Natural killer cell (primary cell): ENCODE measurements around the gene LIN28B. TPM values are rescaled to one million over a fixed set of nuclear protein-coding genes. Genes with fewer than 3 reads are reported as not detected.

ENCODE experiments used
- ATAC-seq, 3 donors: fragments of 150-1000 bp in 2 of 3; fragments of 200-7000 bp in 1 of 3; cut with Tn5 transposase; 1 replicate in 1 of 3; 2 replicates in 2 of 3; pipeline ENCODE4 v1.10.0; 2021; ENCODE audit warnings: mild to moderate bottlenecking in 2 of 3, moderate library complexity in 2 of 3
- DNase-seq, 2 donors: peaks; one replicate each; pipeline versions ENCODE4 v3.0.0 to v3.0.0-alpha.2; 2013 to 2021; ENCODE audit warnings: mixed read lengths in 1 of 2
- H3K27ac ChIP-seq: one replicate; pipeline ENCODE4 v1.5.1; 2013; ENCODE audit warnings: mild to moderate bottlenecking, low read length
- H3K27me3 ChIP-seq: one replicate; pipeline ENCODE4 v1.6.1; 2013; ENCODE audit warnings: low read length; ENCODE audit not compliant: control insufficient read depth, insufficient read depth
- H3K36me3 ChIP-seq: one replicate; pipeline ENCODE4 v1.6.1; 2013; ENCODE audit warnings: low read length; ENCODE audit not compliant: control insufficient read depth, insufficient read depth
- H3K4me1 ChIP-seq: one replicate; pipeline ENCODE4 v1.6.1; 2013; ENCODE audit warnings: low read length; ENCODE audit not compliant: control insufficient read depth, insufficient read depth
- H3K4me3 ChIP-seq: one replicate; pipeline ENCODE4 v1.5.1; 2013; ENCODE audit warnings: low read length
- H3K9me3 ChIP-seq: one replicate; pipeline ENCODE4 v1.6.1; 2013; ENCODE audit warnings: low read length; ENCODE audit not compliant: control insufficient read depth, insufficient read depth
- H3K27ac Mint-ChIP-seq, 2 donors: one replicate each; pipeline ENCODE4 v1.8.0; 2022; ENCODE audit warnings: mild to moderate bottlenecking in 2 of 2, mixed read lengths in 2 of 2, moderate library complexity in 1 of 2
- H3K27me3 Mint-ChIP-seq, 2 donors: one replicate each; pipeline ENCODE4 v1.8.0; 2022; ENCODE audit warnings: low read depth in 2 of 2, mixed read lengths in 2 of 2
- H3K36me3 Mint-ChIP-seq: one replicate; pipeline ENCODE4 v1.8.0; 2022; ENCODE audit warnings: mixed read lengths
- H3K4me1 Mint-ChIP-seq, 2 donors: one replicate each; pipeline ENCODE4 v1.8.0; 2022; ENCODE audit warnings: mixed read lengths in 2 of 2
- H3K4me3 Mint-ChIP-seq: one replicate; pipeline ENCODE4 v1.8.0; 2022; ENCODE audit warnings: mild to moderate bottlenecking, moderate library complexity, mixed read lengths
- H3K9me3 Mint-ChIP-seq, 2 donors: one replicate each; pipeline ENCODE4 v1.8.0; 2022; ENCODE audit warnings: mixed read lengths in 2 of 2
- CTCF ChIP-seq: fragments of 200-600 bp; IDR thresholded peaks from one replicate; pipeline ENCODE4 v1.8.0; 2022; ENCODE audit warnings: antibody characterized with exemption
- WGBS: methylation state at CpG from one replicate; pipeline ENCODE4 v1.1.7; 2013; ENCODE audit warnings: missing lambda C conversion rate; ENCODE audit not compliant: insufficient coverage; 5-methylcytosine and 5-hydroxymethylcytosine counted together
- intact Hi-C: fragments of 100-400 bp; cut with micrococcal nuclease; formaldehyde crosslinking; loops from one replicate; pipeline ENCODE4 v1.14.2; 2022
- total RNA-seq, 4 donors: library from RNA; stranded (reverse); fragments of 120-200 nt in 1 of 4; gene quantifications; one replicate each; pipeline versions ENCODE4 v1.2.3 to v1.2.4, GENCODE V29; 2013 to 2022

LIN28B gene
- total RNA-seq, 3 donors from 2014 or later (not counting 1 experiment from before 2014, with no cell fraction given) = not detected

- intact Hi-C loops = no loop called here
- TF ChIP-seq CTCF = no peak
- DNase-seq (no peak), ATAC-seq (no peak)
- Histone ChIP-seq H3K27me3 (no peaks in the 10 kb centered on the region), H3K4me3 (no peak overlapping the region), H3K27ac (no peak overlapping the region), H3K36me3 (no peaks in the 10 kb centered on the region), H3K9me3 (no peaks in the 10 kb centered on the region), H3K4me1 (no peaks in the 10 kb centered on the region)
- Mint-ChIP-seq H3K36me3 (no peaks in the 10 kb centered on the region), H3K4me3 (no peak overlapping the region), H3K9me3 (no peaks in the 10 kb centered on the region), H3K4me1 (no peaks in the 10 kb centered on the region), H3K27me3 (no peaks in the 10 kb centered on the region), H3K27ac (no peak overlapping the region)
- 94% methylated on average over 10 of the region's 10 CpGs for WGBS
Measured at GRCh38 chr6:105094133-105094640, 137.3 kb downstream of the LIN28B start.

GRCh38 chr6:105095139-105095538 is 138.2 kb downstream of the LIN28B start:
- Mint-ChIP-seq H3K27me3 (no peaks in the 10 kb centered on the region), H3K27ac (no peak overlapping the region), H3K4me1 (no peaks in the 10 kb centered on the region), H3K9me3 (no peaks in the 10 kb centered on the region), H3K36me3 (no peaks in the 10 kb centered on the region), H3K4me3 (no peak overlapping the region)
- no peak overlapping the region for H3K4me3 ChIP-seq
- no peak for TF ChIP-seq CTCF
- H3K27me3 ChIP-seq = no peaks in the 10 kb centered on the region
- 87% methylated on average over 3 of the region's 3 CpGs for WGBS
- H3K4me1 ChIP-seq = no peaks in the 10 kb centered on the region
- intact Hi-C loops = no loop called here
- no peak for ATAC-seq
- no peaks in the 10 kb centered on the region for H3K9me3 ChIP-seq
- no peak for DNase-seq
- no peak overlapping the region for H3K27ac ChIP-seq
- no peaks in the 10 kb centered on the region for H3K36me3 ChIP-seq

- no peak overlapping the region for H3K4me3 ChIP-seq
- Mint-ChIP-seq H3K27ac (no peak overlapping the region), H3K4me1 (no peaks in the 10 kb centered on the region), H3K9me3 (no peaks in the 10 kb centered on the region), H3K36me3 (no peaks in the 10 kb centered on the region), H3K27me3 (no peaks in the 10 kb centered on the region), H3K4me3 (no peak overlapping the region)
- no peak overlapping the region for H3K27ac ChIP-seq
- no peaks in the 10 kb centered on the region for H3K4me1 ChIP-seq
- intact Hi-C loops = no loop called here
- DNase-seq (no peak), ATAC-seq (no peak)
- no peaks in the 10 kb centered on the region for H3K9me3 ChIP-seq
- TF ChIP-seq CTCF = no peak
- H3K36me3 ChIP-seq = no peaks in the 10 kb centered on the region
- no peaks in the 10 kb centered on the region for H3K27me3 ChIP-seq
- 90% methylated on average over 8 of the region's 8 CpGs for WGBS
Measured at GRCh38 chr6:105097288-105097687, 140.4 kb downstream of the LIN28B start.

- no peak for ATAC-seq
- no peaks in the 10 kb centered on the region for H3K36me3 ChIP-seq
- H3K4me1 ChIP-seq = no peaks in the 10 kb centered on the region
- Mint-ChIP-seq H3K27ac (no peak overlapping the region), H3K4me3 (no peak overlapping the region), H3K27me3 (peaks cover 0 to 4% of the 10 kb centered on the region in 2 donors), H3K4me1 (no peaks in the 10 kb centered on the region), H3K9me3 (no peaks in the 10 kb centered on the region), H3K36me3 (no peaks in the 10 kb centered on the region)
- no peak for TF ChIP-seq CTCF
- H3K27ac ChIP-seq = no peak overlapping the region
- WGBS = 91% methylated on average over 7 of the region's 7 CpGs
- no peaks in the 10 kb centered on the region for H3K27me3 ChIP-seq
- H3K9me3 ChIP-seq = no peaks in the 10 kb centered on the region
- DNase-seq = no peak
- intact Hi-C loops = no loop called here
- no peak overlapping the region for H3K4me3 ChIP-seq
Measured at GRCh38 chr6:105099371-105099770, 142.5 kb downstream of the LIN28B start.
